Measurements from ENCODE around the gene ZNF41.

ZNF41 gene

GRCh38 chrX:47482512-47483305, at the start of gene ZNF41:
TSS of gene ZNF41 (minus strand) at chrX:47483222. CDS start at chrX:47467481, 15,741 bp downstream.
- TF ChIP-seq CTCF (IDR thresholded peaks at IDR 0.05): no peak

- TF ChIP-seq CTCF (IDR thresholded peaks at IDR 0.05): no peak
Measured at GRCh38 chrX:47530049-47530448, 47.0 kb upstream of the ZNF41 start.

GRCh38 chrX:47529548-47529947, 46.5 kb upstream of the ZNF41 start:
- no peak for TF ChIP-seq CTCF (IDR thresholded peaks at IDR 0.05)

GRCh38 chrX:47523713-47524166, 40.7 kb upstream of the ZNF41 start:
- TF ChIP-seq CTCF (IDR thresholded peaks at IDR 0.05): no peak

GRCh38 chrX:47523297-47523696, 40.3 kb upstream of the ZNF41 start:
- TF ChIP-seq CTCF (IDR thresholded peaks at IDR 0.05): peak; percentile 60

- no peak for TF ChIP-seq CTCF (IDR thresholded peaks at IDR 0.05)
Measured at GRCh38 chrX:47518144-47518543, 35.1 kb upstream of the ZNF41 start.

GRCh38 chrX:47515941-47516665, 33.1 kb upstream of the ZNF41 start:
- no peak for TF ChIP-seq CTCF (IDR thresholded peaks at IDR 0.05)

Data from LNCAP (cell line).